Astrocyte (in vitro differentiated cells and primary cell): ENCODE data around the gene CAVIN1. TPM values are rescaled to one million over a fixed set of nuclear protein-coding genes. Genes with fewer than 3 reads are reported as not detected.
"Not testable (repeated sequence)": the region's sequence is repeated elsewhere in the genome, so short reads cannot be mapped to it uniquely, and the experiment has no call there.

ENCODE experiments used
- DNase-seq: peaks from one replicate; pipeline ENCODE4 v3.0.0-alpha.2; 2010; ENCODE audit warnings: low read depth
- FAIRE-seq: peaks from 2 replicates; lab custom pipeline; 2011; peaks lifted over from hg19 to GRCh38; lab: Jason Lieb, UNC
- H2AFZ ChIP-seq: 2 replicates; pipeline ENCODE4 v1.6.0; 2012; ENCODE audit warnings: low read depth, low read length, inconsistent platforms
- H3K27ac ChIP-seq: 2 replicates; pipeline ENCODE4 v1.5.1; 2011; ENCODE audit warnings: low read depth, low read length, inconsistent platforms
- H3K27me3 ChIP-seq: 2 replicates; pipeline ENCODE4 v1.6.0; 2011; ENCODE audit warnings: low read length, inconsistent platforms; ENCODE audit not compliant: insufficient read depth
- H3K36me3 ChIP-seq: 2 replicates; pipeline ENCODE4 v1.5.1; 2011; ENCODE audit warnings: low read length, inconsistent platforms; ENCODE audit not compliant: insufficient read depth
- H3K4me1 ChIP-seq: 2 replicates; pipeline ENCODE4 v1.5.1; 2011; ENCODE audit warnings: low read length, inconsistent platforms; ENCODE audit not compliant: insufficient read depth
- H3K4me2 ChIP-seq: 2 replicates; pipeline ENCODE4 v1.6.0; 2012; ENCODE audit warnings: low read length, inconsistent platforms
- H3K4me3 ChIP-seq: 2 replicates; pipeline ENCODE4 v1.5.1; 2011; ENCODE audit warnings: low read depth, mild to moderate bottlenecking, low read length, inconsistent platforms; ENCODE audit not compliant: insufficient read depth
- H3K79me2 ChIP-seq: 2 replicates; pipeline ENCODE4 v1.6.0; 2012; ENCODE audit warnings: mild to moderate bottlenecking, low read length, inconsistent platforms; ENCODE audit not compliant: insufficient read depth
- H3K9ac ChIP-seq: 2 replicates; pipeline ENCODE4 v1.6.0; 2012; ENCODE audit warnings: mild to moderate bottlenecking, low read length, inconsistent platforms
- H3K9me3 ChIP-seq: 2 replicates; pipeline ENCODE4 v1.5.1; 2012; ENCODE audit warnings: low read depth, mild to moderate bottlenecking, low read length, inconsistent platforms; ENCODE audit not compliant: insufficient read depth
- H4K20me1 ChIP-seq: 2 replicates; pipeline ENCODE4 v1.6.0; 2012; ENCODE audit warnings: low read length, inconsistent platforms; ENCODE audit not compliant: insufficient read depth
- H3K27ac Mint-ChIP-seq: one replicate; pipeline ENCODE4 v1.8.0; 2021; ENCODE audit warnings: mild to moderate bottlenecking, mixed read lengths; ENCODE audit not compliant: unreplicated experiment
- H3K27me3 Mint-ChIP-seq: one replicate; pipeline ENCODE4 v1.8.0; 2021; ENCODE audit warnings: low read depth, mixed read lengths; ENCODE audit not compliant: unreplicated experiment
- H3K36me3 Mint-ChIP-seq: one replicate; pipeline ENCODE4 v1.8.0; 2021; ENCODE audit warnings: low read depth, mixed read lengths; ENCODE audit not compliant: unreplicated experiment
- H3K4me1 Mint-ChIP-seq: one replicate; pipeline ENCODE4 v1.8.0; 2021; ENCODE audit warnings: low read depth, mixed read lengths; ENCODE audit not compliant: unreplicated experiment
- H3K4me3 Mint-ChIP-seq: one replicate; pipeline ENCODE4 v1.8.0; 2021; ENCODE audit warnings: mild to moderate bottlenecking, moderate library complexity, mixed read lengths; ENCODE audit not compliant: unreplicated experiment
- H3K9me3 Mint-ChIP-seq: one replicate; pipeline ENCODE4 v1.8.0; 2021; ENCODE audit warnings: mild to moderate bottlenecking, mixed read lengths; ENCODE audit not compliant: unreplicated experiment
- CTCF ChIP-seq: IDR thresholded peaks from 2 replicates; pipeline ENCODE4 v1.5.1; 2011; ENCODE audit warnings: low read depth, mild to moderate bottlenecking, inconsistent platforms, low read length, moderate library complexity; ENCODE audit not compliant: insufficient read depth
- EZH2 ChIP-seq: IDR thresholded peaks from 2 replicates; pipeline ENCODE4 v1.6.1; 2012; ENCODE audit warnings: mild to moderate bottlenecking, low read length, inconsistent platforms; ENCODE audit not compliant: insufficient read depth
- total RNA-seq: library from RNA; stranded (reverse); gene quantifications from 2 replicates; pipeline ENCODE4 v1.2.1, GENCODE V29; 2021

The CAVIN1 gene
- total RNA-seq, 1 donor from 2014 or later = 602 TPM

GRCh38 chr17:42363231-42363630, 59.8 kb downstream of the CAVIN1 start:
- Histone ChIP-seq H3K79me2 (peaks cover 80% of the 10 kb centered on the region), H4K20me1 (peaks cover 92% of the 10 kb centered on the region), H3K27ac (no peak overlapping the region), H3K4me2 (no peak overlapping the region), H3K4me1 (peaks cover 33% of the 10 kb centered on the region), H3K27me3 (no peaks in the 10 kb centered on the region), H3K9me3 (no peaks in the 10 kb centered on the region), H3K36me3 (no peaks in the 10 kb centered on the region), H3K9ac (no peak overlapping the region), H2AFZ (no peak overlapping the region), H3K4me3 (no peak overlapping the region)
- DNase-seq (no peak), FAIRE-seq (no peak)
- Mint-ChIP-seq H3K4me3 (peak overlapping the region; percentile 35), H3K27ac (no peak overlapping the region), H3K36me3 (peaks cover 9% of the 10 kb centered on the region), H3K4me1 (peaks cover 58% of the 10 kb centered on the region), H3K27me3 (no peaks in the 10 kb centered on the region), H3K9me3 (peaks cover 2% of the 10 kb centered on the region)
- TF ChIP-seq EZH2 (no peak), CTCF (no peak)

- Mint-ChIP-seq H3K27ac (peak overlapping the region; percentile 73), H3K9me3 (peaks cover 2% of the 10 kb centered on the region), H3K4me3 (peak overlapping the region; percentile 14), H3K27me3 (no peaks in the 10 kb centered on the region), H3K36me3 (peaks cover 9% of the 10 kb centered on the region), H3K4me1 (peaks cover 52% of the 10 kb centered on the region)
- Histone ChIP-seq H3K9ac (no peak overlapping the region), H2AFZ (no peak overlapping the region), H3K27ac (no peak overlapping the region), H3K4me3 (no peak overlapping the region), H3K79me2 (peaks cover 80% of the 10 kb centered on the region), H3K4me1 (peaks cover 33% of the 10 kb centered on the region), H3K36me3 (no peaks in the 10 kb centered on the region), H3K9me3 (no peaks in the 10 kb centered on the region), H3K4me2 (no peak overlapping the region), H3K27me3 (no peaks in the 10 kb centered on the region), H4K20me1 (peaks cover 91% of the 10 kb centered on the region)
- DNase-seq (no peak), FAIRE-seq (no peak)
- TF ChIP-seq CTCF = no peak
- no peak for TF ChIP-seq EZH2
These were observed 60.7 kb downstream of the CAVIN1 start for GRCh38 chr17:42362245-42362961.

- H3K27me3 Mint-ChIP-seq = no peaks in the 10 kb centered on the region
- H3K27me3 ChIP-seq = no peaks in the 10 kb centered on the region
- peaks cover 93% of the 10 kb centered on the region for H4K20me1 ChIP-seq
- peaks cover 33% of the 10 kb centered on the region for H3K4me1 ChIP-seq
- H3K36me3 Mint-ChIP-seq = peaks cover 9% of the 10 kb centered on the region
- no peaks in the 10 kb centered on the region for H3K9me3 ChIP-seq
- H3K27ac Mint-ChIP-seq = peak overlapping the region; percentile 55
- no peak for FAIRE-seq
- no peak overlapping the region for H2AFZ ChIP-seq
- no peak overlapping the region for H3K27ac ChIP-seq
- no peaks in the 10 kb centered on the region for H3K36me3 ChIP-seq
- no peak overlapping the region for H3K4me2 ChIP-seq
- H3K9ac ChIP-seq = no peak overlapping the region
- no peak for DNase-seq
- H3K4me1 Mint-ChIP-seq = peaks cover 48% of the 10 kb centered on the region
- H3K79me2 ChIP-seq = peaks cover 82% of the 10 kb centered on the region
- no peak overlapping the region for H3K4me3 ChIP-seq
- TF ChIP-seq EZH2 (no peak), CTCF (no peak)
- no peak overlapping the region for H3K4me3 Mint-ChIP-seq
- H3K9me3 Mint-ChIP-seq = peaks cover 2% of the 10 kb centered on the region
These were observed 61.3 kb downstream of the CAVIN1 start for GRCh38 chr17:42361781-42362186.

GRCh38 chr17:42360388-42360787, 62.7 kb downstream of the CAVIN1 start:
- not testable (repeated sequence) for H3K9me3 Mint-ChIP-seq, H3K4me2 ChIP-seq, H3K36me3 ChIP-seq, H3K27me3 Mint-ChIP-seq, H3K27me3 ChIP-seq, H3K4me3 Mint-ChIP-seq, H3K9me3 ChIP-seq, H3K36me3 Mint-ChIP-seq, H3K9ac ChIP-seq, H2AFZ ChIP-seq, H3K4me3 ChIP-seq, H3K27ac Mint-ChIP-seq, FAIRE-seq, H3K27ac ChIP-seq
- Histone ChIP-seq H4K20me1 (peaks cover 90% of the 10 kb centered on the region), H3K79me2 (peaks cover 83% of the 10 kb centered on the region), H3K4me1 (peaks cover 26% of the 10 kb centered on the region)
- peak; percentile 32 for DNase-seq
- H3K4me1 Mint-ChIP-seq = peaks cover 41% of the 10 kb centered on the region
